ENCODE data around the gene ZNF296.

Gene ZNF296

DNA sequence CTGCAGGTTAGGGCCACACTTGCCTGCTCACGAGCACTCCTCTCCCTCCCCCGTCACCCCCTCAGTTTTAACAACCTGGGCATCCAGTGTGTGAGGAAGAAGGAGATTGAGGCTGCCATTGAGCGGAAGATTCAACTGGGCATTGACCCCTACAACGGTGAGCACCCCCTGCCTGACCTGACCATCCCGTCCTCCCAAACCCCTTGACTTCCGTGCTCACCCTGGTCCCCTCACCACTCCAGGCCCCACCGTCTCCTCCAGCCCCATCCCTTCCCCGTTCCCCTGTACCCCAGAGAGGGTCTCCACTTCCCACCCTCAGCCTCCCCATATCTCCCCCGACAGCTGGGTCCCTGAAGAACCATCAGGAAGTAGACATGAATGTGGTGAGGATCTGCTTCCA, 51.0 kb downstream of the ZNF296 start:
- DNase-seq (ENCODE audit: low spot score): no peak

GRCh38 chr19:45023048-45023447, 53.2 kb downstream of the ZNF296 start:
- DNase-seq (ENCODE audit: low spot score): no peak

- DNase-seq (ENCODE audit: low spot score): no peak
Observed at GRCh38 chr19:45021971-45022370, 54.3 kb downstream of the ZNF296 start.

Small RNAs within 50 kb of the gene (small RNA-seq; reads per million reads assigned to genes)
- gene RNU6-611P: 0 reads per million in 2 experiments
